GM12864 (cell line): ENCODE results near the gene ETV7.

Experiments used
- DNase-seq: peaks from one replicate; pipeline ENCODE4 v3.0.0-alpha.2; 2011; ENCODE audit warnings: low read depth
- H3K4me3 ChIP-seq: 2 replicates; pipeline ENCODE4 v1.5.1; 2011; ENCODE audit warnings: mild to moderate bottlenecking, low read depth, low read length, control low read depth
- CTCF ChIP-seq: IDR thresholded peaks from 2 replicates; pipeline ENCODE4 v1.5.1; 2011; ENCODE audit warnings: low read depth, mild to moderate bottlenecking, moderate library complexity, low read length, control low read depth, inconsistent platforms; ENCODE audit errors: missing control alignments

Gene ETV7

GRCh38 chr6:36358226-36358915, 29.1 kb downstream of the ETV7 start:
- DNase-seq: no peak
- no peak for TF ChIP-seq CTCF
- H3K4me3 ChIP-seq: no peak overlapping the region

GRCh38 chr6:36357872-36358225, 29.6 kb downstream of the ETV7 start:
- no peak overlapping the region for H3K4me3 ChIP-seq
- no peak for DNase-seq
- no peak for TF ChIP-seq CTCF

- H3K4me3 ChIP-seq: no peak overlapping the region
- TF ChIP-seq CTCF: no peak
- DNase-seq: no peak
These were observed 31.6 kb downstream of the ETV7 start for GRCh38 chr6:36355819-36356218.

GRCh38 chr6:36353411-36353915, 34.0 kb downstream of the ETV7 start:
- TF ChIP-seq CTCF: no peak
- no peak overlapping the region for H3K4me3 ChIP-seq
- DNase-seq: no peak

GRCh38 chr6:36352477-36353157, 34.9 kb downstream of the ETV7 start:
- no peak for DNase-seq
- TF ChIP-seq CTCF: no peak
- no peak overlapping the region for H3K4me3 ChIP-seq

GRCh38 chr6:36350681-36351571, 36.5 kb downstream of the ETV7 start:
- DNase-seq: no peak
- no peak for TF ChIP-seq CTCF
- no peak overlapping the region for H3K4me3 ChIP-seq
